Vagina (tissue), 2 donors: Measurements from ENCODE around the gene ZNF83. TPM values are rescaled to one million over a fixed set of nuclear protein-coding genes. Genes with fewer than 3 reads are reported as not detected.

Source experiments
- DNase-seq, 2 donors: peaks; one replicate each; pipeline ENCODE4 v3.0.0-alpha.2; 2017; ENCODE audit errors: extremely low spot score in 2 of 2
- H3K27ac ChIP-seq: fragments of 200-600 bp; sonication (generic); one replicate; pipeline ENCODE4 v1.5.1; 2019
- H3K27me3 ChIP-seq: fragments of 200-600 bp; sonication (generic); one replicate; pipeline ENCODE4 v1.5.1; 2019
- H3K36me3 ChIP-seq, 2 donors: fragments of 200-600 bp; sonication (generic); one replicate each; pipeline ENCODE4 v1.5.1; 2017 to 2019
- H3K4me1 ChIP-seq: fragments of 200-600 bp; sonication (generic); one replicate; pipeline ENCODE4 v1.5.1; 2019
- H3K4me3 ChIP-seq, 2 donors: fragments of 200-600 bp; sonication (generic); 1 replicate in 1 of 2; 2 replicates in 1 of 2; pipeline ENCODE4 v1.5.1; 2016 to 2019
- H3K9me3 ChIP-seq: fragments of 200-600 bp; sonication (generic); one replicate; pipeline ENCODE4 v1.5.1; 2019
- POLR2A ChIP-seq, 2 donors: fragments of 450-650 bp; IDR thresholded peaks; one replicate each; pipeline ENCODE4 v1.6.1; 2017; ENCODE audit warnings: antibody characterized with exemption in 2 of 2, mild to moderate bottlenecking in 2 of 2, moderate library complexity in 2 of 2
- POLR2AphosphoS5 ChIP-seq, 2 donors: sonication (generic); formaldehyde crosslinking; IDR thresholded peaks; one replicate each; pipeline ENCODE4 v1.9.0; 2017; ENCODE audit warnings: antibody characterized with exemption in 2 of 2, mild to moderate bottlenecking in 2 of 2, low read depth in 1 of 2; ENCODE audit not compliant: insufficient read depth in 1 of 2
- intact Hi-C: fragments of 100-400 bp; cut with DNase I; formaldehyde crosslinking; loops from one replicate; pipeline ENCODE4 v1.15.1; 2023
- total RNA-seq: library from RNA; depleted of rRNA; stranded (reverse); fragments of >200 nt; gene quantifications from one replicate; pipeline ENCODE4 v1.2.3, GENCODE V29; 2016
- TF ChIP-seq, protein P1 (sequence below), 3 experiments: fragments of 450-650 bp in 2 of 3; fragments of 200-600 bp in 1 of 3; sonication (generic) in 1 of 3; IDR thresholded peaks; one replicate each; pipeline ENCODE4 v1.5.1; 2017 to 2019; ENCODE audit warnings: antibody characterized with exemption in 3 of 3, mild to moderate bottlenecking in 2 of 3, moderate library complexity in 2 of 3

ZNF83 gene
- total RNA-seq, 1 donor from 2014 or later = 78.6 TPM

- intact Hi-C loops = no loop called here
- Histone ChIP-seq H3K27ac (no peak overlapping the region), H3K4me1 (no peaks in the 10 kb centered on the region), H3K27me3 (no peaks in the 10 kb centered on the region), H3K9me3 (no peaks in the 10 kb centered on the region), H3K36me3 (peaks cover 0 to 38% of the 10 kb centered on the region in 2 donors), H3K4me3 (no peak overlapping the region)
- no peak for DNase-seq
- TF ChIP-seq, protein P1, sequence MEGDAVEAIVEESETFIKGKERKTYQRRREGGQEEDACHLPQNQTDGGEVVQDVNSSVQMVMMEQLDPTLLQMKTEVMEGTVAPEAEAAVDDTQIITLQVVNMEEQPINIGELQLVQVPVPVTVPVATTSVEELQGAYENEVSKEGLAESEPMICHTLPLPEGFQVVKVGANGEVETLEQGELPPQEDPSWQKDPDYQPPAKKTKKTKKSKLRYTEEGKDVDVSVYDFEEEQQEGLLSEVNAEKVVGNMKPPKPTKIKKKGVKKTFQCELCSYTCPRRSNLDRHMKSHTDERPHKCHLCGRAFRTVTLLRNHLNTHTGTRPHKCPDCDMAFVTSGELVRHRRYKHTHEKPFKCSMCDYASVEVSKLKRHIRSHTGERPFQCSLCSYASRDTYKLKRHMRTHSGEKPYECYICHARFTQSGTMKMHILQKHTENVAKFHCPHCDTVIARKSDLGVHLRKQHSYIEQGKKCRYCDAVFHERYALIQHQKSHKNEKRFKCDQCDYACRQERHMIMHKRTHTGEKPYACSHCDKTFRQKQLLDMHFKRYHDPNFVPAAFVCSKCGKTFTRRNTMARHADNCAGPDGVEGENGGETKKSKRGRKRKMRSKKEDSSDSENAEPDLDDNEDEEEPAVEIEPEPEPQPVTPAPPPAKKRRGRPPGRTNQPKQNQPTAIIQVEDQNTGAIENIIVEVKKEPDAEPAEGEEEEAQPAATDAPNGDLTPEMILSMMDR (IDR thresholded peaks at IDR 0.05) = no peak
- TF ChIP-seq POLR2AphosphoS5 (IDR thresholded peaks at IDR 0.05; ENCODE audit: insufficient read depth in 1 of 2, low read depth in 1 of 2) = no peak
- TF ChIP-seq POLR2A (IDR thresholded peaks at IDR 0.05) = no peak
Measured at GRCh38 chr19:52659013-52659412, 20.9 kb upstream of the ZNF83 start.

DNA sequence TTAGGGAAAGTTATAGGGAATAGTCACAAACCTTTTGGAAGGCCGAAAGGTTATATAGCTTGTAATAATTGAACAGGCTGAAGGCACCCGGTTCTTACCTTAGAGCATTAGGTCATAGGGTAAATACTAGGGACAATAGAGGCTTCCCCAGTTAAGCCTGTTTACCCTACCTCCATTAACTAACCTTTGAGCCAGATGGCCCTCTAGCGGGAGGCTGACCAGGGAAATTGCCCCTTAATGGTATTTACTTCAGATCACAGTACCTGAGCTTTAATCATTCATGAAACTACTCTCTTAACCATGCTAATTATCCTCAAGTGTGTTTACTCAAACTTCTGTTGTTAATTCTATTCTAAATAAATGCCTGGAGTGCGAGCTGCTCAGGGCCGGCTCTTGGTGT lies 20.4 kb upstream of the ZNF83 start:
- TF ChIP-seq POLR2AphosphoS5 (IDR thresholded peaks at IDR 0.05; ENCODE audit: insufficient read depth in 1 of 2, low read depth in 1 of 2) = no peak
- no peak overlapping the region for H3K4me3 ChIP-seq
- H3K27me3 ChIP-seq = no peaks in the 10 kb centered on the region
- no peak overlapping the region for H3K27ac ChIP-seq
- intact Hi-C loops = no loop called here
- no peaks in the 10 kb centered on the region for H3K9me3 ChIP-seq
- H3K4me1 ChIP-seq = no peaks in the 10 kb centered on the region
- DNase-seq = no peak
- H3K36me3 ChIP-seq = peaks cover 0 to 42% of the 10 kb centered on the region in 2 donors

DNA sequence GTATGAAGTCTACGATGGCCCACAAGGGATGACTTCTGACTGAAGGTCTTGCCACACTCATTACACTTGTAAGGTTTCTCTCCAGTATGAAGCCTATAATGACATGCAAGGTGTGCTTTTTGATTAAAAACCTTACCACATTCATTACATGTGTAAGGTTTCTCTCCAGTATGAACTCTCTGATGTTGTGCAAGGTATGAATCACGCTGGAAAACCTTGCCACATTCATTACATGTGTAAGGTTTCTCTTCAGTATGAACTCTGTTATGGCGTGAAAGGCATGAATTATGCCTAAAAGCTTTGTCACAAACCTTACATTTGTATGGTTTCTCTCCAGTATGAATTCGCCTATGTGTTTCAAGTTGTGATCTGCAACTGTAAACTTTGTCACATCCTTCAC lies 15.0 kb upstream of the ZNF83 start:
- no peak overlapping the region for H3K27ac ChIP-seq
- no peak overlapping the region for H3K4me3 ChIP-seq
- H3K36me3 ChIP-seq = peaks cover 0 to 47% of the 10 kb centered on the region in 2 donors
- H3K27me3 ChIP-seq = no peaks in the 10 kb centered on the region
- DNase-seq = no peak
- intact Hi-C loops = no loop called here
- TF ChIP-seq POLR2AphosphoS5 (IDR thresholded peaks at IDR 0.05; ENCODE audit: insufficient read depth in 1 of 2, low read depth in 1 of 2) = no peak
- TF ChIP-seq, protein P1 (IDR thresholded peaks at IDR 0.05) = no peak
- no peaks in the 10 kb centered on the region for H3K4me1 ChIP-seq
- H3K9me3 ChIP-seq = no peaks in the 10 kb centered on the region

DNA sequence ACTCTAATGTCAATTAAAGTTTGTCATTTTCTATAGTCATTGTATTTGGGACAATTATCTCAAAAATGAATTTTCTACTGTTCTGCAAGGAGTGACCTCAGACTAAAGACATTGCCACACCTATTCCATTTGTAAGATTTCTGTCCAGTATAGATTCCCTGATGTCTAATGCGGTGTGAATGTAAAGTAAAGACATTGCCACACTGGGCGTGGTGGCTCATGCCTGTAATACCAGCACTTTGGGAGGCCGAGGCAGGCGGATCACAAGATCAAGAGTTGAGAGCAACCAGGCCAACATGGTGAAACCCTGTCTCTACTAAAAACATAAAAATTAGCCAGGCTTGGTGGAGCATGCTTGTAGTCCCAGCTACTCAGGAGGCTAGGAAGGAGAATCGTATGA lies 13.8 kb upstream of the ZNF83 start:
- Histone ChIP-seq H3K36me3 (peaks cover 0 to 44% of the 10 kb centered on the region in 2 donors), H3K27me3 (no peaks in the 10 kb centered on the region), H3K4me1 (no peaks in the 10 kb centered on the region), H3K4me3 (no peak overlapping the region), H3K27ac (no peak overlapping the region), H3K9me3 (no peaks in the 10 kb centered on the region)
- intact Hi-C loops = no loop called here
- TF ChIP-seq POLR2A (IDR thresholded peaks at IDR 0.05) (no peak), POLR2AphosphoS5 (IDR thresholded peaks at IDR 0.05; ENCODE audit: insufficient read depth in 1 of 2, low read depth in 1 of 2) (no peak)
- TF ChIP-seq, protein P1 (IDR thresholded peaks at IDR 0.05) = no peak
- DNase-seq = no peak

DNA sequence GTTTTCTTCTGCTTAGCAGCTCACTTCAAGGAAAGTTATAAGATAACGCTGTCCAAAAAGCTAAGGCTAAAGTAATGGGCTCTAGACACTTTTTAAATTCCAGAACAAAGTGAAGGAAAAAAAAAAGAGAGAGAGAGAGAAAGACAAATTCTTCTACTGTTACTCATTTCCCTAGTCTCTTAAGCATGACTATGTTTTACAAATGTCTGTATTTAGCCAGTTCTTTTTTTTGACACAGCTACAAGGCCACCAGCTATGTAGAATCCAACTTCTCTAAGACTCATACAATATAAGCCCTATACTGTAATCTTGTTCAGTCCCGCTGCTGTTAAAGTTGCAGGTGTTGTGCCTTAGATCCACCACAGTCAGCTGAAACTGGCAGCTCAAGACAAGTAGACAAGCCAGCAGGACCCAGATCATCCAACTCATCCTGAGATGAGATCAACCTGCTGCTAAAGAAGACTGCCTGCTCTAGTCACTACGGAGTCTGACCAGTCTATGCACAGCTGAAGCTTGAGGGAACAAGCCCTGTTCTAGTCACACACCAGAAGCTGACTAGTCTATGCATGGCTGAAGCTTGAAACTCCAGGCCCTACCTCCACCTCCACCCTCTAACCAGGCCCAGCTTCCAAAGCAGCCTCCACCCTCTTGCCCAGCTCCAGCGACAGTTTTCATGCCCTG lies 10.3 kb upstream of the ZNF83 start:
- intact Hi-C loops = no loop called here
- no peaks in the 10 kb centered on the region for H3K9me3 ChIP-seq
- TF ChIP-seq POLR2AphosphoS5 (IDR thresholded peaks at IDR 0.05; ENCODE audit: insufficient read depth in 1 of 2, low read depth in 1 of 2) (no peak), POLR2A (IDR thresholded peaks at IDR 0.05) (no peak)
- TF ChIP-seq, protein P1 (IDR thresholded peaks at IDR 0.05) = no peak
- no peak for DNase-seq
- H3K36me3 ChIP-seq = peaks cover 0 to 17% of the 10 kb centered on the region in 2 donors
- no peaks in the 10 kb centered on the region for H3K27me3 ChIP-seq
- H3K27ac ChIP-seq = peak overlapping the region; percentile 36
- no peaks in the 10 kb centered on the region for H3K4me1 ChIP-seq
- H3K4me3 ChIP-seq = no peak overlapping the region
